HEK293 (cell line): Measurements from ENCODE around the gene AP5S1.

Experiments
- CTCF ChIA-PET: fragments of 350-600 bp; formaldehyde crosslinking; extraction: SDS; loops from one replicate; lab custom pipeline; 2021; ENCODE audit warnings: antibody characterized with exemption; lab: Yijun Ruan, JAX
- POLR2A ChIA-PET: fragments of 300-600 bp; formaldehyde crosslinking; extraction: SDS; loops from one replicate; lab custom pipeline; 2020; ENCODE audit warnings: antibody characterized with exemption, inconsistent platforms; lab: Yijun Ruan, JAX
- H3K27ac ChIP-seq: fragments of 200-500 bp; sonication (Bioruptor generic); 2 replicates; pipeline ENCODE4 v1.5.1; 2014; ENCODE audit warnings: low read depth, low read length, control low read depth, inconsistent platforms; ENCODE audit errors: extremely low read depth
- H3K36me3 ChIP-seq, 2 experiments: fragments of 200-500 bp in 1 of 2; sonication (Bioruptor generic) in 1 of 2; 1 replicate in 1 of 2; 2 replicates in 1 of 2; pipeline ENCODE4 v1.5.1; 2014 to 2017; ENCODE audit warnings: inconsistent platforms in 2 of 2, low read length in 2 of 2; ENCODE audit not compliant: control insufficient read depth in 2 of 2, insufficient read depth in 1 of 2
- H3K4me1 ChIP-seq: fragments of 200-500 bp; sonication (Bioruptor generic); 2 replicates; pipeline ENCODE4 v1.5.1; 2014; ENCODE audit warnings: mild to moderate bottlenecking, low read length, inconsistent platforms; ENCODE audit not compliant: control insufficient read depth, insufficient read depth
- H3K4me3 ChIP-seq: 2 replicates; pipeline ENCODE4 v1.5.1; 2011; ENCODE audit warnings: low read depth, mild to moderate bottlenecking, control low read depth, low read length, moderate library complexity
- H3K9me3 ChIP-seq: fragments of 200-500 bp; sonication (Bioruptor generic); 2 replicates; pipeline ENCODE4 v1.5.1; 2014; ENCODE audit warnings: low read depth, low read length, inconsistent platforms; ENCODE audit not compliant: control insufficient read depth, insufficient read depth
- GLIS1 ChIP-seq: fragments of 450-650 bp; formaldehyde crosslinking; IDR thresholded peaks from 2 replicates; pipeline ENCODE4 v1.5.1; 2016; ENCODE audit warnings: missing biosample characterization, missing genetic modification characterization
- GLIS2 ChIP-seq: fragments of 450-650 bp; formaldehyde crosslinking; IDR thresholded peaks from 2 replicates; pipeline ENCODE4 v1.5.1; 2016; ENCODE audit warnings: missing biosample characterization, missing genetic modification characterization
- KLF1 ChIP-seq: fragments of 450-650 bp; formaldehyde crosslinking; IDR thresholded peaks from 2 replicates; pipeline ENCODE4 v1.5.1; 2016; ENCODE audit warnings: missing biosample characterization, missing genetic modification characterization
- MEIS1 ChIP-seq: sonication (generic); formaldehyde crosslinking; IDR thresholded peaks from 2 replicates; pipeline ENCODE4 v1.8.1; 2022; ENCODE audit warnings: missing genetic modification reagents, mild to moderate bottlenecking, borderline replicate concordance
- MZF1 ChIP-seq: fragments of 450-650 bp; formaldehyde crosslinking; IDR thresholded peaks from 2 replicates; pipeline ENCODE4 v1.5.1; 2017; ENCODE audit warnings: missing biosample characterization, missing genetic modification characterization, borderline replicate concordance
- REPIN1 ChIP-seq: fragments of 450-650 bp; formaldehyde crosslinking; IDR thresholded peaks from 2 replicates; pipeline ENCODE4 v1.5.1; 2017; ENCODE audit warnings: missing biosample characterization, missing genetic modification characterization, low read depth
- SCRT2 ChIP-seq: fragments of 450-650 bp; formaldehyde crosslinking; IDR thresholded peaks from 2 replicates; pipeline ENCODE4 v1.5.1; 2016; ENCODE audit warnings: missing biosample characterization, missing genetic modification characterization
- ZBTB48 ChIP-seq: fragments of 450-650 bp; formaldehyde crosslinking; IDR thresholded peaks from 2 replicates; pipeline ENCODE4 v1.5.1; 2016; ENCODE audit warnings: missing biosample characterization, missing genetic modification characterization
- ZNF10 ChIP-seq: fragments of 450-650 bp; formaldehyde crosslinking; IDR thresholded peaks from 2 replicates; pipeline ENCODE4 v1.5.1; 2017; ENCODE audit warnings: missing biosample characterization, missing genetic modification characterization
- ZNF121 ChIP-seq: fragments of 450-650 bp; formaldehyde crosslinking; IDR thresholded peaks from 2 replicates; pipeline ENCODE4 v1.5.1; 2016; ENCODE audit warnings: missing biosample characterization, missing genetic modification characterization
- ZNF175 ChIP-seq: fragments of 450-650 bp; formaldehyde crosslinking; IDR thresholded peaks from 2 replicates; pipeline ENCODE4 v1.5.1; 2016; ENCODE audit warnings: missing biosample characterization, missing genetic modification characterization
- ZNF184 ChIP-seq: fragments of 450-650 bp; IDR thresholded peaks from 2 replicates; pipeline ENCODE4 v1.5.1; 2018; ENCODE audit warnings: missing biosample characterization, mild to moderate bottlenecking, missing genetic modification characterization
- ZNF292 ChIP-seq: fragments of 450-650 bp; formaldehyde crosslinking; IDR thresholded peaks from 2 replicates; pipeline ENCODE4 v1.5.1; 2016; ENCODE audit warnings: low read depth, missing biosample characterization, missing genetic modification characterization, borderline replicate concordance
- ZNF394 ChIP-seq: fragments of 450-650 bp; formaldehyde crosslinking; IDR thresholded peaks from 2 replicates; pipeline ENCODE4 v1.5.1; 2016; ENCODE audit warnings: missing biosample characterization, missing genetic modification characterization, mild to moderate bottlenecking, moderate library complexity, borderline replicate concordance
- ZNF426 ChIP-seq: fragments of 450-650 bp; formaldehyde crosslinking; IDR thresholded peaks from 2 replicates; pipeline ENCODE4 v1.5.1; 2017; ENCODE audit warnings: missing biosample characterization, missing genetic modification characterization, mild to moderate bottlenecking, inconsistent platforms, moderate library complexity
- ZNF561 ChIP-seq: fragments of 450-650 bp; IDR thresholded peaks from 2 replicates; pipeline ENCODE4 v1.5.1; 2018; ENCODE audit warnings: missing biosample characterization, missing genetic modification characterization, borderline replicate concordance
- ZNF596 ChIP-seq: fragments of 450-650 bp; IDR thresholded peaks from 2 replicates; pipeline ENCODE4 v1.5.0; 2018; ENCODE audit warnings: missing biosample characterization, mild to moderate bottlenecking, missing genetic modification characterization, moderate library complexity
- ZNF624 ChIP-seq: fragments of 450-650 bp; formaldehyde crosslinking; IDR thresholded peaks from 2 replicates; pipeline ENCODE4 v1.5.1; 2017; ENCODE audit warnings: missing biosample characterization, missing genetic modification characterization
- ZNF785 ChIP-seq: fragments of 450-650 bp; formaldehyde crosslinking; IDR thresholded peaks from 2 replicates; pipeline ENCODE4 v1.5.1; 2016; ENCODE audit warnings: missing biosample characterization, missing genetic modification characterization
- ZSCAN16 ChIP-seq: fragments of 450-650 bp; formaldehyde crosslinking; IDR thresholded peaks from 2 replicates; pipeline ENCODE4 v1.5.1; 2016; ENCODE audit warnings: missing biosample characterization, missing genetic modification characterization
- TF ChIP-seq, protein P1 (sequence below): fragments of 450-650 bp; formaldehyde crosslinking; IDR thresholded peaks from 2 replicates; pipeline ENCODE4 v1.5.1; 2016; ENCODE audit warnings: missing biosample characterization, missing genetic modification characterization
- TF ChIP-seq, protein P2 (sequence below): fragments of 450-650 bp; formaldehyde crosslinking; IDR thresholded peaks from 2 replicates; pipeline ENCODE4 v1.5.1; 2016; ENCODE audit warnings: missing biosample characterization, missing genetic modification characterization, borderline replicate concordance

The AP5S1 gene

DNA sequence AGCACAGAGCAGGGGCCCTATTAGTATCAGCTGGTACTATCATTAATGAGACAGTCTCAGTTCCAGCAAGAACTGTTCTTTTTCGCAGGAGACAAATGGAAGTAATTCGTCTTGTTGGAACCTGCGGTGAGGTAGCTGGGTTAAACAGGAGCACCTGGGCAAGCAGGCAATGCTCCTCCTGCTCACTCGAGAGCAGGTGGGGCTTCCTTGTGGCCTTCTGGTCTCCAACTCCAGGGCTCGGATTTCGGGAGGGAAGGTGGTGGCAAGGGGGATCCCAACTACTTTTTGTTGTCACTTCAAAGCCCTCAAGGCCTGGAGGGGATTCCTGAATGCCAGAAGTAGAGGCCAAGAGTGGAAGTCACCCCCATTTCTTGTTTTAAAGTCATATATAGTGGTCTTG is 37.8 kb upstream of the AP5S1 start:
- peaks cover 15% of the 10 kb centered on the region; the same call in 1 of the 2 replicates for H3K4me1 ChIP-seq
- ChIA-PET CTCF (interaction anchor here (1.2 to 10.3 kb wide), 5 partner anchors 30 to 73 kb away, joined by 3 to 142 read pairs (median 9); partner anchors contain the start of gene AP5S1), POLR2A (interaction anchor here (0.5 to 3.3 kb wide), 4 partner anchors 15 to 69 kb away, joined by 3 to 33 read pairs (median 5); partner anchors contain the start of gene ADISSP)
- peaks cover 0 to 21% of the 10 kb centered on the region in 2 experiments; a peak in 2 of 3 replicates for H3K36me3 ChIP-seq
- TF ChIP-seq ZNF10 (tag by site-specific recombination) (no peak), MEIS1 (CRISPR knock-in tag) (no peak), KLF1 (tag by site-specific recombination) (no peak), ZNF121 (tag by site-specific recombination) (no peak), ZNF394 (peak; percentile 86)
- TF ChIP-seq, protein P1, sequence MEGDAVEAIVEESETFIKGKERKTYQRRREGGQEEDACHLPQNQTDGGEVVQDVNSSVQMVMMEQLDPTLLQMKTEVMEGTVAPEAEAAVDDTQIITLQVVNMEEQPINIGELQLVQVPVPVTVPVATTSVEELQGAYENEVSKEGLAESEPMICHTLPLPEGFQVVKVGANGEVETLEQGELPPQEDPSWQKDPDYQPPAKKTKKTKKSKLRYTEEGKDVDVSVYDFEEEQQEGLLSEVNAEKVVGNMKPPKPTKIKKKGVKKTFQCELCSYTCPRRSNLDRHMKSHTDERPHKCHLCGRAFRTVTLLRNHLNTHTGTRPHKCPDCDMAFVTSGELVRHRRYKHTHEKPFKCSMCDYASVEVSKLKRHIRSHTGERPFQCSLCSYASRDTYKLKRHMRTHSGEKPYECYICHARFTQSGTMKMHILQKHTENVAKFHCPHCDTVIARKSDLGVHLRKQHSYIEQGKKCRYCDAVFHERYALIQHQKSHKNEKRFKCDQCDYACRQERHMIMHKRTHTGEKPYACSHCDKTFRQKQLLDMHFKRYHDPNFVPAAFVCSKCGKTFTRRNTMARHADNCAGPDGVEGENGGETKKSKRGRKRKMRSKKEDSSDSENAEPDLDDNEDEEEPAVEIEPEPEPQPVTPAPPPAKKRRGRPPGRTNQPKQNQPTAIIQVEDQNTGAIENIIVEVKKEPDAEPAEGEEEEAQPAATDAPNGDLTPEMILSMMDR (tag by site-specific recombination), result no peak
- TF ChIP-seq, all 188 proteins: peak for 1
- Histone ChIP-seq H3K4me3 (no peak overlapping the region), H3K9me3 (no peaks in the 10 kb centered on the region), H3K27ac (peak overlapping the region; percentile 30; the same call in 1 of the 2 replicates)

DNA sequence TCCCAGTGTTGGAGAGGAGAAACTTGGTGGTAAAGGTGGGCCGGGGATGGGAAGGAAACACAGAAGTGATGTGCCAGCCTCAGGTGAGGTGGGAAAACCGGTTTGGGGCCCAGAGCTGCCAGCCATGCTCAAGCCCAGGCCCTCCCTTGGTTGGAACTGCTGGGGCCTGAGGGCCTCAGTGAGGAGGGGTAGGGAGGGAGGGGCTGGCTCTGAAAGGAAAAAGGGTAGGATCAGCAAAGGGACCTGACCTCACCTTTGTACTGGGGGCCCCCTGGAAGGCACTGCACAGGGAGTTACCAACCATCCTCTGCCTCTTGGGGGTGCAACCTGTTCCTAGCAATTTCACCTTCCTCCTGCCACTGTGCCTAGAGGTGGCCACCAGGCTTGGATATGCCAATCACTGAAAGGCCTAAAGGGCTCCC is 37.3 kb upstream of the AP5S1 start:
- Histone ChIP-seq H3K4me1 (peaks cover 15% of the 10 kb centered on the region; the same call in 1 of the 2 replicates), H3K27ac (peak overlapping the region; percentile 30; the same call in 1 of the 2 replicates), H3K4me3 (no peak overlapping the region), H3K9me3 (no peaks in the 10 kb centered on the region), H3K36me3 (peaks cover 0 to 21% of the 10 kb centered on the region in 2 experiments; a peak in 2 of 3 replicates)
- POLR2A ChIA-PET, result interaction anchor here (0.5 to 3.3 kb wide), 3 partner anchors 15 to 68 kb away, joined by 3 to 33 read pairs (median 5); partner anchors contain the start of gene ADISSP
- CTCF ChIA-PET, result interaction anchor here (1.4 to 10.3 kb wide), 3 partner anchors 30 to 63 kb away, joined by 3 to 142 read pairs (median 10); partner anchors contain the start of gene AP5S1
- TF ChIP-seq GLIS2 (tag by site-specific recombination) (peak; percentile 12; the same call in 1 of the 2 replicates), SCRT2 (tag by site-specific recombination) (no peak), ZNF292 (tag by site-specific recombination) (no peak), ZNF596 (tag by site-specific recombination) (no peak), ZNF426 (tag by site-specific recombination) (no peak), ZNF175 (tag by site-specific recombination) (no peak), ZBTB48 (no peak), GLIS1 (peak; percentile 25; the same call in 1 of the 2 replicates), REPIN1 (tag by site-specific recombination) (no peak), MZF1 (no peak), ZNF785 (tag by site-specific recombination) (no peak), ZNF624 (tag by site-specific recombination) (no peak), ZNF184 (tag by site-specific recombination) (no peak), ZSCAN16 (tag by site-specific recombination) (no peak), ZNF561 (no peak)
- TF ChIP-seq, protein P2, sequence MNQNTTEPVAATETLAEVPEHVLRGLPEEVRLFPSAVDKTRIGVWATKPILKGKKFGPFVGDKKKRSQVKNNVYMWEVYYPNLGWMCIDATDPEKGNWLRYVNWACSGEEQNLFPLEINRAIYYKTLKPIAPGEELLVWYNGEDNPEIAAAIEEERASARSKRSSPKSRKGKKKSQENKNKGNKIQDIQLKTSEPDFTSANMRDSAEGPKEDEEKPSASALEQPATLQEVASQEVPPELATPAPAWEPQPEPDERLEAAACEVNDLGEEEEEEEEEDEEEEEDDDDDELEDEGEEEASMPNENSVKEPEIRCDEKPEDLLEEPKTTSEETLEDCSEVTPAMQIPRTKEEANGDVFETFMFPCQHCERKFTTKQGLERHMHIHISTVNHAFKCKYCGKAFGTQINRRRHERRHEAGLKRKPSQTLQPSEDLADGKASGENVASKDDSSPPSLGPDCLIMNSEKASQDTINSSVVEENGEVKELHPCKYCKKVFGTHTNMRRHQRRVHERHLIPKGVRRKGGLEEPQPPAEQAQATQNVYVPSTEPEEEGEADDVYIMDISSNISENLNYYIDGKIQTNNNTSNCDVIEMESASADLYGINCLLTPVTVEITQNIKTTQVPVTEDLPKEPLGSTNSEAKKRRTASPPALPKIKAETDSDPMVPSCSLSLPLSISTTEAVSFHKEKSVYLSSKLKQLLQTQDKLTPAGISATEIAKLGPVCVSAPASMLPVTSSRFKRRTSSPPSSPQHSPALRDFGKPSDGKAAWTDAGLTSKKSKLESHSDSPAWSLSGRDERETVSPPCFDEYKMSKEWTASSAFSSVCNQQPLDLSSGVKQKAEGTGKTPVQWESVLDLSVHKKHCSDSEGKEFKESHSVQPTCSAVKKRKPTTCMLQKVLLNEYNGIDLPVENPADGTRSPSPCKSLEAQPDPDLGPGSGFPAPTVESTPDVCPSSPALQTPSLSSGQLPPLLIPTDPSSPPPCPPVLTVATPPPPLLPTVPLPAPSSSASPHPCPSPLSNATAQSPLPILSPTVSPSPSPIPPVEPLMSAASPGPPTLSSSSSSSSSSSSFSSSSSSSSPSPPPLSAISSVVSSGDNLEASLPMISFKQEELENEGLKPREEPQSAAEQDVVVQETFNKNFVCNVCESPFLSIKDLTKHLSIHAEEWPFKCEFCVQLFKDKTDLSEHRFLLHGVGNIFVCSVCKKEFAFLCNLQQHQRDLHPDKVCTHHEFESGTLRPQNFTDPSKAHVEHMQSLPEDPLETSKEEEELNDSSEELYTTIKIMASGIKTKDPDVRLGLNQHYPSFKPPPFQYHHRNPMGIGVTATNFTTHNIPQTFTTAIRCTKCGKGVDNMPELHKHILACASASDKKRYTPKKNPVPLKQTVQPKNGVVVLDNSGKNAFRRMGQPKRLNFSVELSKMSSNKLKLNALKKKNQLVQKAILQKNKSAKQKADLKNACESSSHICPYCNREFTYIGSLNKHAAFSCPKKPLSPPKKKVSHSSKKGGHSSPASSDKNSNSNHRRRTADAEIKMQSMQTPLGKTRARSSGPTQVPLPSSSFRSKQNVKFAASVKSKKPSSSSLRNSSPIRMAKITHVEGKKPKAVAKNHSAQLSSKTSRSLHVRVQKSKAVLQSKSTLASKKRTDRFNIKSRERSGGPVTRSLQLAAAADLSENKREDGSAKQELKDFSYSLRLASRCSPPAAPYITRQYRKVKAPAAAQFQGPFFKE (tag by site-specific recombination), result no peak
